ENCODE results near the gene PAK5. TPM values are rescaled to one million over a fixed set of nuclear protein-coding genes. Genes with fewer than 3 reads are reported as not detected.

The PAK5 gene
- total and polyA plus RNA-seq, 2 donors from 2014 or later = 0.13 to 0.22 TPM

DNA sequence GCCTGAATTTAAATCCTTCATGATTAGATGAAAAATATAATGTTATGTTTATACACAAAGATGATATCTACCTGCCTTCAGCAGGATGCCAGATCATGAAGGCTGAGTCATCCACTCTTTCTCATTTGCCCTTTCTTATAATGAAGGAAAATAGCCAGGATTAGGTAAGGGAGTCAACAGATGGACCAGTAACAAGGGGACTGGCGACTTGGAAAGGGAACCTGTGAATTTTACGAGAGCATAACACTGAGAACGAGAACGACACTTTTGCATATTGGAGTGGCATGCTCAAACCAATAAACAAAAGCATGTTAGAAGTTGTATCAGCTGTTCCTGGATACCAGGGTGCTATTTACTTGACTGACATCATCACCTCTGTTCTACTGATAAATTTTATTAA, 170.5 kb downstream of the PAK5 start:
- Histone ChIP-seq H3K4me3 (ENCODE audit: low read length in 3 of 3) (no peak overlapping the region), H3K36me3 (ENCODE audit: control insufficient read depth in 2 of 3, insufficient read depth in 3 of 3, low read length in 3 of 3) (no peaks in the 10 kb centered on the region), H3K9ac (ENCODE audit: low read length in 3 of 3) (no peak overlapping the region), H3K27me3 (ENCODE audit: control insufficient read depth, insufficient read depth, low read length) (no peaks in the 10 kb centered on the region), H3K27ac (ENCODE audit: low read depth in 2 of 2, low read length in 2 of 2) (no peak overlapping the region), H3K4me1 (ENCODE audit: control insufficient read depth in 2 of 3, insufficient read depth in 2 of 3, low read depth in 1 of 3, low read length in 3 of 3) (no peaks in the 10 kb centered on the region), H3K9me3 (ENCODE audit: control insufficient read depth in 2 of 3, insufficient read depth in 1 of 3, low read length in 3 of 3) (no peaks in the 10 kb centered on the region)
- TF ChIP-seq, protein P1, sequence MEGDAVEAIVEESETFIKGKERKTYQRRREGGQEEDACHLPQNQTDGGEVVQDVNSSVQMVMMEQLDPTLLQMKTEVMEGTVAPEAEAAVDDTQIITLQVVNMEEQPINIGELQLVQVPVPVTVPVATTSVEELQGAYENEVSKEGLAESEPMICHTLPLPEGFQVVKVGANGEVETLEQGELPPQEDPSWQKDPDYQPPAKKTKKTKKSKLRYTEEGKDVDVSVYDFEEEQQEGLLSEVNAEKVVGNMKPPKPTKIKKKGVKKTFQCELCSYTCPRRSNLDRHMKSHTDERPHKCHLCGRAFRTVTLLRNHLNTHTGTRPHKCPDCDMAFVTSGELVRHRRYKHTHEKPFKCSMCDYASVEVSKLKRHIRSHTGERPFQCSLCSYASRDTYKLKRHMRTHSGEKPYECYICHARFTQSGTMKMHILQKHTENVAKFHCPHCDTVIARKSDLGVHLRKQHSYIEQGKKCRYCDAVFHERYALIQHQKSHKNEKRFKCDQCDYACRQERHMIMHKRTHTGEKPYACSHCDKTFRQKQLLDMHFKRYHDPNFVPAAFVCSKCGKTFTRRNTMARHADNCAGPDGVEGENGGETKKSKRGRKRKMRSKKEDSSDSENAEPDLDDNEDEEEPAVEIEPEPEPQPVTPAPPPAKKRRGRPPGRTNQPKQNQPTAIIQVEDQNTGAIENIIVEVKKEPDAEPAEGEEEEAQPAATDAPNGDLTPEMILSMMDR (IDR thresholded peaks at IDR 0.05; ENCODE audit: borderline replicate concordance, extremely low read depth, insufficient read depth) = no peak
- DNase-seq = no peak
- FAIRE-seq = no peak
- intact Hi-C loops (cut with DNase I) = no loop called here

DNA sequence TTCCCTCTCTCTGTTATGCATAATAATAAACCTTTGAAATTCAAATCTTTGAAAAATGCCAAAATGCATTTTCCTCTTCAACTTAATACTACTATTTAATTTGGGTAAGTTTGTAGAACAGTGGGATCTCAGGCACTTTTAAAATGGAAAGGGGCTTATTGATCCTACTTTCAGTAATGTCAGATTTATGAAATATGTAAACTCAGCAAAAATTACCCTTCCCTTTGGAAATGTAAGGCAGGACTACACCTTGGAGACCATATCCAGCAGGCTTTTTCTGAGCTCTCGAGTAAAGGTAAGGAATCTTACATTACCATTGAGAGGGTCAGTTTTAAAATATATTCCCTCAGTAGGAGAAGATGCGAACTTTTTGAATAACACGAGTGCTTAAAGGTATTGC, 175.5 kb downstream of the PAK5 start:
- Histone ChIP-seq H3K9ac (ENCODE audit: low read length in 3 of 3) (no peak overlapping the region), H3K4me3 (ENCODE audit: low read length in 3 of 3) (no peak overlapping the region), H3K27ac (ENCODE audit: low read depth in 2 of 2, low read length in 2 of 2) (no peak overlapping the region), H3K27me3 (ENCODE audit: control insufficient read depth, insufficient read depth, low read length) (no peaks in the 10 kb centered on the region), H3K9me3 (ENCODE audit: control insufficient read depth in 2 of 3, insufficient read depth in 1 of 3, low read length in 3 of 3) (no peaks in the 10 kb centered on the region), H3K4me1 (ENCODE audit: control insufficient read depth in 2 of 3, insufficient read depth in 2 of 3, low read depth in 1 of 3, low read length in 3 of 3) (no peaks in the 10 kb centered on the region), H3K36me3 (ENCODE audit: control insufficient read depth in 2 of 3, insufficient read depth in 3 of 3, low read length in 3 of 3) (no peaks in the 10 kb centered on the region)
- TF ChIP-seq, protein P1 (IDR thresholded peaks at IDR 0.05; ENCODE audit: borderline replicate concordance, extremely low read depth, insufficient read depth) = no peak
- intact Hi-C loops (cut with DNase I) = no loop called here
- FAIRE-seq (no peak), DNase-seq (no peak)

DNA sequence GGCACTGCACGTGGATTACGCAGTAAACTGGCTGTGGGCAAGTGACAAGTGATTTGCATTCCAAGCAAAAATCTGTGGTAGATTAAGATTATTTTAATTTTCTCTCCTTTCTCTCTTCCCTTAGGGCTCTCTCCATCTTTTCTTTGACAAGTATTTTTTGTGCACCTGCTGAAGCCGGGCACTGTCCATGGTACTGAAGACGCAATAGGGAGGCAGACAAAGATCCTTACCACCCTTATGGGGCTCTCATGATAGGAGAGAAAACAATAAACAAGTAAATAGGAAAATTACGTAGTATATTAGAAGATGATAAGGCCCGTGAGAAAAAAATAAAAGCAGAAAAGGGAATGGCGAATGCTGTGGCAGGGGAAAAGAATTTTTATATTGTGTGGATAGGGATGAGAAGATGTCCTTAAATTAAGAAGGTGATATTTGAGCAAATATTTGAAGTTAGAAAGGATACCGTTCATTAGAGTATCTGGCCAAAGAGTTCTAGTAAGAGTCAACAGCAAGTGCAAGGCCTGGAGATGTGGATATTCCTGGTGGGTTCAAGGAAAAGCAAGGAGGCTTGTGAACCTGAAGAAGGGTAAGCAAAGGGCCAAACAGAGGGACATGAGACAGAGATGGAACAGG, 178.5 kb downstream of the PAK5 start:
- DNase-seq = peak in 4 of 5 donors; percentile 49 to 71 (median 60)
- intact Hi-C loops (cut with DNase I) = no loop called here
- H3K9ac ChIP-seq (ENCODE audit: low read length in 3 of 3) = no peak overlapping the region

More for the DNA sequence above, 178.5 kb downstream of the PAK5 start:
- no peak overlapping the region for H3K4me3 ChIP-seq (ENCODE audit: low read length in 3 of 3)
- FAIRE-seq = no peak
- H3K27me3 ChIP-seq (ENCODE audit: control insufficient read depth, insufficient read depth, low read length) = no peaks in the 10 kb centered on the region
- H3K4me1 ChIP-seq (ENCODE audit: control insufficient read depth in 2 of 3, insufficient read depth in 2 of 3, low read depth in 1 of 3, low read length in 3 of 3) = no peaks in the 10 kb centered on the region
- no peaks in the 10 kb centered on the region for H3K9me3 ChIP-seq (ENCODE audit: control insufficient read depth in 2 of 3, insufficient read depth in 1 of 3, low read length in 3 of 3)
- no peaks in the 10 kb centered on the region for H3K36me3 ChIP-seq (ENCODE audit: control insufficient read depth in 2 of 3, insufficient read depth in 3 of 3, low read length in 3 of 3)
- H3K27ac ChIP-seq (ENCODE audit: low read depth in 2 of 2, low read length in 2 of 2) = no peak overlapping the region
- TF ChIP-seq, protein P1 (IDR thresholded peaks at IDR 0.05; ENCODE audit: borderline replicate concordance, extremely low read depth, insufficient read depth) = no peak

Data from kidney (tissue), 14 donors.